HG03571 (cell line): ENCODE data around the gene TC2N.
"Not testable (repeated sequence)": the region's sequence is repeated elsewhere in the genome, so short reads cannot be mapped to it uniquely, and the experiment has no call there.

Experiments
- ATAC-seq: cut with Tn5 transposase; IDR thresholded peaks from one replicate; pipeline ENCODE4 v1.9.1; 2021; ENCODE audit not compliant: unreplicated experiment

The TC2N gene

DNA sequence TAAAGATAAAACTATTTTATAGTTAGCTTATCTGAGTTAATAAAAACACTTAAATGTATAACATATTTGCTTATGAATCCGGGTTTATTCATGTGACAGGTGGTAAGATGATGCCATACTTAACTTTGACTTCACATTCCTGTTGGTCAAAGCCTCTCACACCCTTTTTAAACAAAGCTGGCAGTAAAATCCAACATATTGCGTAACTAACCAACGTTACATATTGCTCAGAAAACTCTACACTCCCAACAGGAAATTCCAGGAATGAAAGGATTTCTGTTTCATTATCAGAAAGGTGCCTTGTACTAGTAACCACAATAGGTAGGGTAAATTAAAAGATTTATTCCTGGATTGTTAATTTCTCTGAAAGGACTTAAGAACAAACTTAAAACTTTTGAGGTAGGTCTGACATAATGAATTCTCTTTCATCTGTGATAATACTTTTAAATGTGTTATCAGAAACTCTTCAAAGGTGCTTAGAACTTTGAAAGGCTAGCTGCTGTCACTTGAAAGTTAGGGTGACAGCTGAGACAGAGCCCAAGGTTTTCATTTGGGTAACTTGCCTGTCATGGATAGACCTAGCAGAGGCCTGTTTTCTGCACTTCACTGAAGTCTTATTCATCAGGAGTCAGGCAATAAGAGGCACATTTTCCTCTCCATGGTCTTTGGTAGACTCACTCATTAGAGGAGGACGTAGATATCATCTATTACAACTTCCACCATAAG is 111.6 kb downstream of the TC2N start:
- ATAC-seq: no peak

DNA sequence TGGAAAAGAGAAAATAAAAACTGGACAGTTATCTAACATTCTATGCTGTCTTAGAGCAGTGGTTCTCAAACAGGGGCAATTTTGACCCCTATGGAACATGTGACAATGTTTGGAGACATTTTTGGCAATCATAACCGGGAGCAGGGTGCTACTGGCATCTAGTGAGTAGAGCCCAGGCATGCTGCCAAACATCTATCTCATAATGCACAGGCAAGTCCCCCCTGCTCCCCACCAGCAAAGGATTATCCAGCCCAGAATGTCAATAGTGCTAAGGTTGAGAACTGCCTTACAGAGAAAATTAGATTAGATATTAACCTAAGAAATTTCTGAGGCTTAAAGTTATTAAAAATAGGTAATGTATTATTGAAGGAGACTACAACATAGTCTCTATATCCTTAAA is 112.5 kb downstream of the TC2N start:
- ATAC-seq: no peak

DNA sequence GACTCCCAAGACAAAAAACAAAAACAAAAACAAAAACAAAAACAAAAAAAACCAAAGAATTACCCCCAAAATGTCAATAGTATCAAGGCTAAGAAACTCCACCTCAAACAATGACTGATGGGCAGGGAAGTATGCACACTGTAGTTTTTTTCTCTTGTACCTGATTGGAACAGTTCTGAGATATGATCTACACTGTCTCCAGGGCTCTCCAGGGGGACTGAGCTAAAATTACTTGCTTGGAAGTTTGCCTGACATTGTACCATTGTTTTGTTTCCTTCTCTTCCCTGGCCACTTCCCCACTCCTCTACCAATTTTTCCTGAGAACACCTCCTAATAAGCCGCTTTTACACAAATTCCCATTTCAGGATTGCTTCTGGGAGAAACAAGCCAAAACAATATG is 113.2 kb downstream of the TC2N start:
- no peak for ATAC-seq

DNA sequence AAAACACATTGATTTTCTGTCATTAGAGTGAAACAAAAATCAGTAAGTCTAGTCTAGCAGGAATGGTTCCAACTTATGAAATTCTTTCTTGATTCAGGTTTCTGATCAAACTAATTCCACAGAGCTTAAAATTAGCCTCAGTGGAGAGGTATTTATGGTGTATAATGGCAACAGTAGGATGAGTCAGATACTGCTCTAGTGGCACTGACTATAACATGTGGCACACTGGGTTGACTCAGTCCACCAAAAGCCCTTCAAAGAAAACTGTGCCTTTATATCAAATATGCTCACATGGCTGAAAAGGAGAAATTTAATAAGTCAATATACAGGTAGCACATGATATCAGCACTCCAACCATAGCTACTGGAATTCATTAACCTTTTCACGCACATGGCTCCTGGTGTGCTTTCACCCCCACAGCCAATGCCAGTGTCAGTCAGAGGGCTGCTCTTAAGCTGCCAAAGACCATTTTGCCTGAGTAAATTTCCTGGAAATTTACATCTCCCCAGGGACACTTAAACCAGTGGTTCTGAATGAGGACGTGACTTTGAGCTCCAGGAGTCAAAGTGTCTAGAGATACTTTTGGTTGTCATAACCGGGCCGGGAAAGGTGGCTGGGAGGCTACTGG is 113.7 kb downstream of the TC2N start:
- ATAC-seq: no peak

DNA sequence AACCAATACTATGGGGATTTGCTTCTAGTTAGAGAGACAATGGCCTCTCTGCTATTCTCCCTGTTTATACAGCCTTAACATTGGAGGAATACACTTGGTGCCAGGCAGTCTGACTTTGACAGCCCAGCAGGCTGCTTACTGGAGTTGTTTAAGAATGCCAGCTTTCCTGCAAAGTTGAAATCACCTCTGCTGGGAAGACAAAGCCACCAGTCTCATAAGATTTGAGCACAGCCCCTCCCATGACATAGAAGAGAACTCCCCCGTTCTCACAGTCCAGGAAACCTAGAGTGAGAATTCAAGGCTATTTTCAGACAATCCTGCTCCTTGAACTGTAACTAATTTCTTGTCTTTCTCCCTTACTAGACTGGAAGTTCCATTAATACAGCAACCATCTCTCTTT is 114.4 kb downstream of the TC2N start:
- ATAC-seq: no peak

DNA sequence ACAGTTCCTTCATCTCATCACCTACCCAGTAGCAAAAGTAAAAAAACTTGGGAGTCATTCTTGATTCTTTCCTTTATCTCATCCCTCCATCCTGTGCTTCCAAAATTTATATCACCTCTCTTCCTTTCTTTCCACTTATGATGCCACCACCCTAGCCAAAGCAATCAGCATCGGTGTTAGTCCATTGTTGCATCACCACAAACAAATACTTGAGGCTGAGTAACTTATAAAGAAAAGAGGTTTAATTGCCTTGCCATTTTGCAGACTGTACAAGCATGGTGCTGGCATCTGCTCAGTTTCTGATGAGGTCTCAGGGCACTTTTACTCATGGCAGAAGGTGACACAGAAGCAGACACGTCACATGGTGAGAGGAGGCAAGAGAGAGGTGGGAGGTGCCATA is 115.6 kb downstream of the TC2N start:
- ATAC-seq: no peak

DNA sequence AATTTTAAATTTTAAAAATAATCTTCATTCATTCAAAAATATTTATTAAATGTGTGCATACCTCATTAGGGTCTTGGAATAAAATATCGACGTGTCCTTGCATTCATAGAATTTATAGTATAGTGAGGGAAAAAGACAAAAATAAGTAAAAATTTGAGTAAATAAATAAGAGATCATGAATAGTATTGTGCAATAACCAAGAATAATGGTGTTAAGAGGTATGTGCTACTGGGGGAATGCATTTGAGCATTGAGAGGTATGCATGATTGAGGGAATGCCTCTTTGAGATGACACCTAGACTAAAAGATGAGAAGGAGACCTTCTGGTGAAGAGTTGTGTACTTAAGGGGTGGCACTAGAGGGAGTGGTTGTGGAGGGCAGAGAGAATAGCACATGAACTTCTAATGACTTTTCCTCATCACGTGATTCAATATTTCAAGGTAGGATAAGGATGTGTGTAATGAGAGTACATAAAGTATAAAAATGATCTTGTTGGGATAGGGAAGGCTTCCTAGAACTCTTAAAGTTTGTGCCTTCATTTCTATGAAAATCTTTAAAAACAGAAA is 116.6 kb downstream of the TC2N start:
- no peak for ATAC-seq

GRCh38 chr14:91749868-91750267 is 117.5 kb downstream of the TC2N start:
- no peak for ATAC-seq

- no peak for ATAC-seq
Observed at GRCh38 chr14:91748049-91748448, 119.3 kb downstream of the TC2N start.

DNA sequence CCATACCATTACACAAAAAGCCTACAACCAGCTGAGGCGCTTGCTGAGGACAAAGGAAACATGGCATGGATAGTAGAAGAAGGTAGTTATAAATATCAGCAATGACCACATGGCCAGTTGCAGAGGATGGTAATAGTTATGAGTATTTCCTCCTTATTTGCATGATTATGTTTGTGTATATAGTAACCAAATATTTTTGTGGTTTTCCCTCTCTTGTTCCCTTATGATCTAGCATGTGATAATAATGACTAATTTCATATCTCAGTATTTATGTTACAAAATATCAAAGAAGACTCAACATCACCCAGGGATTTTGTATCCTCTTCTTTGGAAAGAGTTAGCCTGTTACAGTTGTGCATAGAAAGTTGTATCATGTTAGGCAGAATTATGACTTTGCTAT is 122.0 kb downstream of the TC2N start:
- ATAC-seq: no peak

DNA sequence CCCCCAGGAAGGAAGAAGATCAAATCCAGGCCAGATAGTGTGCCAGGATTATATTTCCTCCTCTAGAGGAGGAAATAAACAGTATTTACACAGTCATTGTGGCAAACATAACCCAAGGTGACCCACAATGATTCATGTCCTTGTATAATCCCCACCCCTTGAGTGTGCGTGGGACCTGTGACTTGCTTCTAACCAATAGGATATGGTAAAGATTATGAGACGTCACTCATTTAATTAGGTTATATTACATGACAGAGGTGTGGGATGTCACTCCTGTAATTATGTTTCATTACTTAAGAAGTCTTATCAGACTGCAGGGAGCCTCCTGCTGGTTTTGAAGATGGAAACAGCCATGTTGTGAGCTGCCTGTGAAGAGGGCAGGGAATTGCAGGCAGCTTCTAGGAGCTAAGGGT is 123.3 kb downstream of the TC2N start:
- no peak for ATAC-seq

DNA sequence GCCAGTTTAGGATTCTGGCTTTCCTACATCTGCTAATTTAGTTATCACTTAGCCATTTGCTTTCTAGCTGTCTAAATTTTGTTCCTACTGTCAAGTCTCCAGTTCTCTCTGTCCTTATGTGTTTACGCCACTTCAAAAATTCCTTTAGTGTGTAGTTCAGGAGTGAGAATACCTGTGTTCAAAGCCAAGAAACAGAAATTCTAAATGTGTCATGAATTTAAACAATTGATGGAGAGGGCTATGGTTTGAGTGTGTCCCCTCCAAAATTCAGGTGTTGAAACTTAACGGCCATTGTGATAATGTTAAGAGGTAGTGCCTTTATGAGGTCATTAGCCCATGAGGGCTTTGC is 124.1 kb downstream of the TC2N start:
- no peak for ATAC-seq

GRCh38 chr14:91742621-91743304 is 124.6 kb downstream of the TC2N start:
- no peak for ATAC-seq

GRCh38 chr14:91739867-91740266 is 127.5 kb downstream of the TC2N start:
- not testable (repeated sequence) for ATAC-seq

GRCh38 chr14:91737619-91738018 is 129.7 kb downstream of the TC2N start:
- ATAC-seq: no peak

GRCh38 chr14:91732859-91733477 is 134.4 kb downstream of the TC2N start:
- ATAC-seq: no peak

DNA sequence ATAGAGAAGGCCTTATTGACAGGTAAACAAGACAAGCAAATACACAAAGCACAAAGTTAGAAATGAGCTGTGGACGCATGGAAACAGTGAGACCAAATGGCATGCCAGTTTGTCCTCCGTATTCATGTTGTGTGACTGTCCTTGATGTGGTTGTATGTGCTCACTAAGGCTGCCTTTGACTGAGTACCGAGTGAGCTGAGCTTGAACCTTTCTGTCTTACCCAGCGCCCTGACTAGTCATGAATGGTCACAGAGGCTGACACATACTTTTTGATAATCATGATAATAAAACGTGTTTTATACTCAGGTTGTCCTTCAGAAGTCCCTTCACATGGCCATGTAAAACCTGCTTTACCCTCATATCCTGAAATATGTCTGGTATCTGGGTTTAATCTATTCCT is 134.9 kb downstream of the TC2N start:
- ATAC-seq: no peak

GRCh38 chr14:91731986-91732385 is 135.3 kb downstream of the TC2N start, which contains the start of gene CATSPERB:
TSS of gene CATSPERB (minus strand) at chr14:91732086. CDS start at chr14:91729479, 2,607 bp downstream.
- no peak for ATAC-seq

DNA sequence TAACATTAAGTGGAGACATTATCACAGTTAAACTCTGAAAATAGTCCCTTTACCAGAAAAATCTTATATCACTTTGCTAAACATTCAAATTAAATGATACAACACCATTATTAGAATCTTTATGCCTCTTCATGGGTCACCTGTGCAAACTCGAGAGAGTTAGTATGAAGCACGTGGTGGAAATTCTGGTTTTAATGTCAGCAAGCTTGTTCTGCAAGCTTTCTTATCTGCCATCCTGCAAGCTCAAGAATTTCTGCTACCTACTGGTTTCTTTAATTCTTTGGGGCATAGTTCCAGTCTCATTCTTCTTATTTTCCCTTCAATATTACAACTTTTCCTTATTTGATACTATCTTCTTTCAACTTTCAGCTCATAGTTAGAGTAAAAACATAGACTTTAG is 136.3 kb downstream of the TC2N start:
- ATAC-seq: no peak

- ATAC-seq: no peak
Observed at GRCh38 chr14:91729756-91730155, 137.6 kb downstream of the TC2N start.
